ENCODE measurements around the gene IQGAP2. TPM values are rescaled to one million over a fixed set of nuclear protein-coding genes. Genes with fewer than 3 reads are reported as not detected.

IQGAP2 gene
- total RNA-seq, 1 experiment from 2014 or later: not detected

GRCh38 chr5:76488969-76489368 is 85.9 kb downstream of the IQGAP2 start:
- Histone ChIP-seq H3K9me2 (ENCODE audit: insufficient read depth) (no peaks in the 10 kb centered on the region), H4K20me1 (ENCODE audit: insufficient read depth) (no peaks in the 10 kb centered on the region), H3F3A (ENCODE audit: insufficient read depth, low read depth) (no peaks in the 10 kb centered on the region), H3K79me2 (ENCODE audit: low read depth) (no peaks in the 10 kb centered on the region), H3K27ac (no peak overlapping the region), H3K27me3 (ENCODE audit: insufficient read depth, low read depth) (no peaks in the 10 kb centered on the region), H3K4me2 (no peak overlapping the region), H3K4me3 (no peak overlapping the region), H3K9me3 (ENCODE audit: insufficient read depth, low read depth) (peaks cover 3% of the 10 kb centered on the region; the same call in 1 of the 2 replicates), H2AFZ (no peak overlapping the region), H3K36me3 (ENCODE audit: low read depth) (no peaks in the 10 kb centered on the region), H3K4me1 (replicated peaks; ENCODE audit: insufficient read depth) (no peaks in the 10 kb centered on the region)
- intact Hi-C loops (cut with micrococcal nuclease; ENCODE audit: unreplicated experiment): no loop called here
- POLR2A ChIA-PET (ENCODE audit: unreplicated experiment): no interaction called here
- DNase-seq: no peak
- TF ChIP-seq, protein P1, sequence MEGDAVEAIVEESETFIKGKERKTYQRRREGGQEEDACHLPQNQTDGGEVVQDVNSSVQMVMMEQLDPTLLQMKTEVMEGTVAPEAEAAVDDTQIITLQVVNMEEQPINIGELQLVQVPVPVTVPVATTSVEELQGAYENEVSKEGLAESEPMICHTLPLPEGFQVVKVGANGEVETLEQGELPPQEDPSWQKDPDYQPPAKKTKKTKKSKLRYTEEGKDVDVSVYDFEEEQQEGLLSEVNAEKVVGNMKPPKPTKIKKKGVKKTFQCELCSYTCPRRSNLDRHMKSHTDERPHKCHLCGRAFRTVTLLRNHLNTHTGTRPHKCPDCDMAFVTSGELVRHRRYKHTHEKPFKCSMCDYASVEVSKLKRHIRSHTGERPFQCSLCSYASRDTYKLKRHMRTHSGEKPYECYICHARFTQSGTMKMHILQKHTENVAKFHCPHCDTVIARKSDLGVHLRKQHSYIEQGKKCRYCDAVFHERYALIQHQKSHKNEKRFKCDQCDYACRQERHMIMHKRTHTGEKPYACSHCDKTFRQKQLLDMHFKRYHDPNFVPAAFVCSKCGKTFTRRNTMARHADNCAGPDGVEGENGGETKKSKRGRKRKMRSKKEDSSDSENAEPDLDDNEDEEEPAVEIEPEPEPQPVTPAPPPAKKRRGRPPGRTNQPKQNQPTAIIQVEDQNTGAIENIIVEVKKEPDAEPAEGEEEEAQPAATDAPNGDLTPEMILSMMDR (conservative IDR thresholded peaks at IDR 0.05): no peak
- no peak for TF ChIP-seq EZH2 (IDR thresholded peaks at IDR 0.05; ENCODE audit: low read depth)
- CTCF ChIA-PET: no interaction called here
- BruUV-seq (replicated peaks): no TSS peak

- Histone ChIP-seq H3F3A (ENCODE audit: insufficient read depth, low read depth) (no peaks in the 10 kb centered on the region), H3K4me1 (replicated peaks; ENCODE audit: insufficient read depth) (no peaks in the 10 kb centered on the region), H3K27ac (no peak overlapping the region), H2AFZ (no peak overlapping the region), H3K4me2 (no peak overlapping the region), H3K9me3 (ENCODE audit: insufficient read depth, low read depth) (peaks cover 3% of the 10 kb centered on the region; the same call in 1 of the 2 replicates), H3K36me3 (ENCODE audit: low read depth) (no peaks in the 10 kb centered on the region), H3K9me2 (ENCODE audit: insufficient read depth) (no peaks in the 10 kb centered on the region), H3K4me3 (no peak overlapping the region), H3K79me2 (ENCODE audit: low read depth) (no peaks in the 10 kb centered on the region), H4K20me1 (ENCODE audit: insufficient read depth) (no peaks in the 10 kb centered on the region), H3K27me3 (ENCODE audit: insufficient read depth, low read depth) (no peaks in the 10 kb centered on the region)
- no peak for DNase-seq
- ChIA-PET POLR2A (ENCODE audit: unreplicated experiment) (interaction anchor here (0.6 kb wide), 1 partner anchor 9 kb away, joined by 4 read pairs; no protein-coding TSS in a partner anchor), CTCF (no interaction called here)
- intact Hi-C loops (cut with micrococcal nuclease; ENCODE audit: unreplicated experiment): no loop called here
- no TSS peak for BruUV-seq (replicated peaks)
- TF ChIP-seq, protein P1 (conservative IDR thresholded peaks at IDR 0.05): no peak
- no peak for TF ChIP-seq EZH2 (IDR thresholded peaks at IDR 0.05; ENCODE audit: low read depth)
These were observed 87.0 kb downstream of the IQGAP2 start for GRCh38 chr5:76489877-76490688.

DNA sequence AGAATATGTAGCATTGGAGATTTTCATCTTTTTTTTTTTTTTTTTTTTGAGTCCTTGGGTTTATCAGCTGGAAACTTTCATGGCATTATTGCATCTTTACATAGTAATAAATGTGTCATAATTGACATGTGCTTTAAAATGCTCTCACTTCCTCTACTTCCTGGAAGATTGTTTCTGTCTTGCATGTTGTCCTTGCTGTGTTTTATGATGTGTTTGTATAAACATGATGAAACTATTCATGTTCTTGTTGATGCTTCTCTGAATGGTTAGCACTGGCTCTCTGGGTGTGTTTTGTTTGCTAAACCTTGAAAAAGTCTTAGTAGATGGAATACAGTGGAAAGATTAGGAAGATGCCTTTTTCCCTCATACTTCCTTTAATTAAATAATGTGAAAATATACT is 87.9 kb downstream of the IQGAP2 start:
- Histone ChIP-seq H3K36me3 (ENCODE audit: low read depth) (no peaks in the 10 kb centered on the region), H3K4me2 (no peak overlapping the region), H3K4me1 (replicated peaks; ENCODE audit: insufficient read depth) (no peaks in the 10 kb centered on the region), H3K27ac (no peak overlapping the region), H3K9me2 (ENCODE audit: insufficient read depth) (no peaks in the 10 kb centered on the region), H3K4me3 (no peak overlapping the region), H3K79me2 (ENCODE audit: low read depth) (no peaks in the 10 kb centered on the region), H4K20me1 (ENCODE audit: insufficient read depth) (no peaks in the 10 kb centered on the region), H3K9me3 (ENCODE audit: insufficient read depth, low read depth) (peaks cover 3% of the 10 kb centered on the region; the same call in 1 of the 2 replicates), H2AFZ (no peak overlapping the region), H3K27me3 (ENCODE audit: insufficient read depth, low read depth) (no peaks in the 10 kb centered on the region), H3F3A (ENCODE audit: insufficient read depth, low read depth) (no peaks in the 10 kb centered on the region)
- TF ChIP-seq, protein P1 (conservative IDR thresholded peaks at IDR 0.05): no peak
- no peak for TF ChIP-seq EZH2 (IDR thresholded peaks at IDR 0.05; ENCODE audit: low read depth)
- no TSS peak for BruUV-seq (replicated peaks)
- POLR2A ChIA-PET (ENCODE audit: unreplicated experiment): no interaction called here
- intact Hi-C loops (cut with micrococcal nuclease; ENCODE audit: unreplicated experiment): no loop called here
- no peak for DNase-seq
- CTCF ChIA-PET: no interaction called here
